OCI-M2 (cell line): Measurements from ENCODE around the gene FRAS1.
"Not testable (repeated sequence)": the region's sequence is repeated elsewhere in the genome, so short reads cannot be mapped to it uniquely, and the experiment has no call there.

Source experiments
- DNase-seq: peaks from one replicate; lab custom pipeline; 2025; ENCODE audit not compliant: unreplicated experiment; lab: John Stamatoyannopoulos, UW

FRAS1 gene

GRCh38 chr4:78162342-78162741 lies 105.2 kb downstream of the FRAS1 start:
- DNase-seq = no peak

- DNase-seq = no peak
These were observed 105.7 kb downstream of the FRAS1 start for GRCh38 chr4:78162821-78163220.

- DNase-seq = no peak
These were observed 108.6 kb downstream of the FRAS1 start for GRCh38 chr4:78165758-78166157.

DNA sequence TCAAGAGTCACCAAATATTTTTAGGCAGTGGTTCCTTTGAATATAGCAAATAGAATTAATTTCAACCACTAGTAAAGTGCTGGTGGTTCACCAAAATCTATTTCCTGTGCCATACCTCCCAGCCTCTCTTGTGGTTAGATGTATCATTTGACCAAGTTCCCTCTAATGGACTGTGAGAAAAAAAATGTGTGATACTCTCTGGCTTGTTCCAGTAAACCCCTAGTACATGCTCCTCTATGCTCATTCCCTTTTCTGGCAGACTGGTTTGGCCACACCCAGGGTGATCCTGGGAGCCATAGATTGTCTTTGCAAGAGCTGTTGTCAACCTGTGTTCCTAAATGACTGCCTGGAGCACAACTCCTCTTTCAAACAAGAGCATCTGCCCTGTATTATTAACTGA lies 109.5 kb downstream of the FRAS1 start:
- no peak for DNase-seq

GRCh38 chr4:78167510-78167909 lies 110.4 kb downstream of the FRAS1 start:
- no peak for DNase-seq

DNA sequence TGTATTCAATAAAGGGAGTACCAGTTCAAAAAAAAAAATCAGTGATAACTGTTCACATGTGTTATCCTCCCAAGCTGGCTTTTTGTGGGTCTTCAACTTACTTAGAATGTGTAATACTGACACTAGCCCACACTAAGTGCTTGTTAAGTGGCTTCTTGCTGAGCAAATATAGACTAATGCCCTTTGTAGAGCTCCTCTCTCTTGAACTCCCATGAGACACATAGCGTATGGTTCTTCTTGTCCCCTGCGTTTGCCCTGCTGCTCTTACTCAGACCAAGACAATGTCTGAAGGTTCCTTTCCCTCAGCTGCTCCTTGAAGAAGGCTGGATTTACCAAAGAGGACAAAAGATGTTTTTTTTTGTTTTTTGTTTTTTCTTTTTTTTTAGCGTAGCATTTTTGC lies 110.9 kb downstream of the FRAS1 start:
- no peak for DNase-seq

DNA sequence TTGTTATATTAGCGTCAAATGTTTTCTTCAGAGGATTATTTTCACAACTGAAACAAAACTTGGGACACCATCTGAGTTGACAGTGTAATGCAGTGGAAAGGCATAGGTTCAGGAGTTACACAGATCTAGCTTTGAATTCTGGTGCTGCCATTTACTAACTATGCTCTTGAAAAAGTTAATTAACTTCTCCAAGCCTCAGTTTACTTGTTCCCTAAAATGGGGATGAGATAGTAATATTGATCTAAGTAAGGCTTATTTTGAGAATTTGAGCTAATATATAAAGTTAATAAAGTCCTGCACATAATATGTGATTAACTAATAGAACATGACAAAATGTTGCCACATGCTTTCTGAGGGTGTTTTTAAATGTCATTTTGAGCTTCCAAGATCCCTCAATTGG lies 112.6 kb downstream of the FRAS1 start:
- DNase-seq = no peak

GRCh38 chr4:78171482-78171881 lies 114.4 kb downstream of the FRAS1 start:
- no peak for DNase-seq

DNA sequence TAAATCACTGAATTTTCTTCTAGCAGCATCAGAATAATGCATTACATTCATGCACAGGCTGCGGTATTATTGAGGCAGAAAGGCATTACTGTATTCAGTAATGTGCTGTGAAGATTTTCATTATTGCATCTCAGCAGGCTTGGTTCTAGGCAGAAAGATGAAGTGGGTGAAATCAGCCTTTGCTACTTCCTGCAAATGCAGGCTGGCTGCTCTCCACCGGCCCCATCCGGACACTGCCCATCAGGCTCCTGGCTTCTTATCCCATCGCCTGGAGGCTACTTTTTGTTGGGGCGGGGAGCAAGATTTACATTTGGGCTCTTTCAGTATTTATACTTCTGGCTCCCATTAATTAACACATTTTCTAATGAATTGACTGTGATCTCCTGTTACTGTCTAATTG lies 117.8 kb downstream of the FRAS1 start:
- DNase-seq = no peak

GRCh38 chr4:78179196-78179595 lies 122.1 kb downstream of the FRAS1 start:
- no peak for DNase-seq

DNA sequence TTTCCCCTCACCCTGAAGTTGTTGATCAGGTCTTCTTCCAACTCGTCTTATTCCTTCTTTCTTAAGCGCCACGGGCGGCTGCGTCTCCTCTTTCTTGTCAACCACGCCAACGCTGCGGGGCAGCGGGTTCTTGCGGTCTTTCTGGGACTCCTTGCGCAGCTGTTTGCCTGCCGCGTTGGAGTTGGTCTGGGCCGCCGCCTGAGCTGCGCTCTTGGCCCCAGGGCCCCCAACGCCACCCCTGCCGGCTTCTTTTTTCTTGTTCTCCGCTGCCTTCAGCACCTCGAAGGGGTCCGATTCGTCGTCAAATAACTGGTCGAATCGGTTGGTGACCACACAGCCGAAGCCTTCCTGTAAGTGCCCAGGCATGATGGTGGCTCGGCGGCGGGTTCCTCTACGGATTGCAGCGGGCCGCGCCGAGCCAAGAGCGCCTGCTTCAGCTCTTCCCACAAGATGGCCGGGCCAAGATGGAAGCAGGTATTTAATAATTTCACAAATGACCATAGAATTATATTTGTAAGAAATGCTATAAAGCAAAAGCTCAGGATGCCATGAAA lies 124.6 kb downstream of the FRAS1 start:
- not testable (repeated sequence) for DNase-seq

GRCh38 chr4:78184584-78184983 lies 127.5 kb downstream of the FRAS1 start:
- no peak for DNase-seq

DNA sequence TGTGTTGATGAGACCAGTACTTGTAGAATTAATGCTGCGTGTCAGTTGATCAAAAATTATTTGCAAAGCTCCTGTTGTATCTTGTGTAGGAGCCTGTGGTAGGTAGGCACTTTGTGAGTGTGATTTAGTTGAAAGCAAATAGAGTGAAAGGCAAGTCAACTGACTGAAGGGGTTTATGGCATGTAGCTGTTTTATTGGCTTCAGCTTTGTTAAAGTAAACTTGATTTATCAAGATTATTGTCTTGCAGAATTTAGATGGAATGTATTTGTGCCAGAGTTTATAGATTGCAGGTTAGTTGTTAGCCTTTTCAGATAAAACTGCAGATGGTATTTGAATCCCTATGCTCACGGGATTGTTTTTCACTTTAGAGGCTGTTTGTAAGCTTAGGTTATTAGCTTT lies 128.0 kb downstream of the FRAS1 start:
- DNase-seq = no peak

- no peak for DNase-seq
These were observed 129.7 kb downstream of the FRAS1 start for GRCh38 chr4:78186597-78187543.

- DNase-seq = no peak
These were observed 132.9 kb downstream of the FRAS1 start for GRCh38 chr4:78190068-78190467.

GRCh38 chr4:78190595-78190994 lies 133.5 kb downstream of the FRAS1 start:
- DNase-seq = no peak

DNA sequence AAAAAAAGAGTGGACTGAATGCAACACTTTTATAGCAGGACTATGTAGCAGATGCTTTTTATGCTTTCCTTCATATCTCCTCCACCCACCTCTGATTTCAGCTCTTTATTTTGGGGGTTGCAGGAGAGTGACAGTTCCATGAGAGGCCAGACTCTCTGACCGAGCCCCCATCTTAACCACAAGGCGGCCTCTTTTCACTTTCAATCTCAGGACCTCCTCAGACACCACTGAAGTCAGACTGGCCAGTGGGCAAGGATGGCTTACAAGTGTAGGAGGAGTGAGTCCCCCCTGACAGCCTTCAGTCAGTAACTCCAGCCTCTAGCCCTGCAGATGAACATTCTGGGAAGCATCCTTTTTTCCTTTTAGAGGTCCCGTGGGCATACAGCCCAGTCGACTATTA lies 140.8 kb downstream of the FRAS1 start:
- DNase-seq = no peak

- no peak for DNase-seq
These were observed 142.9 kb downstream of the FRAS1 start for GRCh38 chr4:78199984-78200383.

GRCh38 chr4:78200949-78201348 lies 143.8 kb downstream of the FRAS1 start:
- DNase-seq = no peak

- no peak for DNase-seq
These were observed 147.1 kb downstream of the FRAS1 start for GRCh38 chr4:78204176-78204575.

GRCh38 chr4:78205591-78205990 lies 148.5 kb downstream of the FRAS1 start:
- DNase-seq = no peak

DNA sequence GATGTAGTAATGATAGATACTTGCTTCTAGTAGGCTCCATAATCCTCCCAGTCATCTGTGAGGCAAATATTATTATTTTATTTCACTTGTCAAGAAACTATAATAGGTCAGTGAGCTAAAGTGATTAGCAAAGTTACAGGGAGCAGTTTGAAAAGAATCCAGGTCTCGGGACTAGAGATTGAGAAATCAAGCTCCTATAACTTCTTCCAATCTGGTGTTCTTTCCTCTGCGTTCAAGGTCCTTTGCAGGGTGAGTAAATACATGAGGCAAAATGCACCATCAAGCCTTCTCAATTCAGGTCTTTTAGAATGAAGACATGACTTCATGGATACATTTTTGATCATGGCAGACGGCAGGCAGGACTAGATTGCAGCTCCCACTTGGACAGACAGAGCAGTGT lies 150.4 kb downstream of the FRAS1 start:
- no peak for DNase-seq

DNA sequence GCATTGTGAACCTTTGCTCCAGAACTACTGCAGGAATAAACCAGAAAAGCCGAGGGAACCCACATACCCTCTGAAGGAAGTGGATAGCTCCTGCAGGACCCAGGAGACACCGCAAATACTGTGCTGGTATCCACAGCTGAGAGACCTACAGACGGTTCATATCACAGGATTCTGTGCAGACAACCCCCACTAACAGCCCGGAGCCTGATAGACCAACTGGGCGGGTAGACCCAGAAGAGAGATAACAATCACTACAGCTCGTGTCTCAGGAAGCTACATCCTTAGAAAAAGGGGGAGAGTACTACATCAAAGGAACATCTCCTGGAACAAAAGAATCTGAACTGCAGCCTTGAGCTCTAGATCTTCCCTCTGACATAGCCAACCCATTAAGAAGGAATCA lies 150.8 kb downstream of the FRAS1 start:
- DNase-seq = no peak
